Measurements from ENCODE around the gene MGAT5. TPM values are rescaled to one million over a fixed set of nuclear protein-coding genes. Genes with fewer than 3 reads are reported as not detected.

Gene MGAT5
- total RNA-seq, 2 donors from 2014 or later = 61.7 to 63.2 TPM

DNA sequence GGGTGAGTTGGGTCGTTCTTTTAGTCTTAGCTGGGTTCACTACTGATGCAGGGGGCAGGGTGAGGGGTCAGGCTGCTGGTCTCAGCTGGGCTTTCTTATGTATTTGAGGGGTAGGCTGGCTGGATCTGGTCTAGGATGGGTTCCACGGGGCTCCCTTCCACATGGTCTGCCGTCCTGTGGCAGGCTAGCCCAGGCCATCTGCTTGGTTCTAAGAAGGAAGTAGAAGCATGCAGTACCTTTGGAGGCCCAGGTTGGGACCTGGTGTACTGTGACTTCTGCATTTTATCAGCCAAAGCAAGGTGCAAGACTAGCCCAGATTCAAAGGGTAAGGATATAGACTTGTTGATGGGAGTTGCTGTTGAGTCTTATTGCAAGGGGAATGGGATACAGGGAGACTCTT, 35.5 kb upstream of the MGAT5 start:
- Histone ChIP-seq H3K27ac (no peak overlapping the region), H3K36me3 (no peaks in the 10 kb centered on the region), H3K27me3 (no peaks in the 10 kb centered on the region), H3K9ac (ENCODE audit: low read depth in 2 of 2, low read length in 2 of 2) (no peak overlapping the region), H3K9me3 (no peaks in the 10 kb centered on the region), H3K4me3 (no peak overlapping the region), H3K4me1 (peaks cover 7% of the 10 kb centered on the region)
- intact Hi-C loops (cut with DNase I) = no loop called here
- TF ChIP-seq, protein P1, sequence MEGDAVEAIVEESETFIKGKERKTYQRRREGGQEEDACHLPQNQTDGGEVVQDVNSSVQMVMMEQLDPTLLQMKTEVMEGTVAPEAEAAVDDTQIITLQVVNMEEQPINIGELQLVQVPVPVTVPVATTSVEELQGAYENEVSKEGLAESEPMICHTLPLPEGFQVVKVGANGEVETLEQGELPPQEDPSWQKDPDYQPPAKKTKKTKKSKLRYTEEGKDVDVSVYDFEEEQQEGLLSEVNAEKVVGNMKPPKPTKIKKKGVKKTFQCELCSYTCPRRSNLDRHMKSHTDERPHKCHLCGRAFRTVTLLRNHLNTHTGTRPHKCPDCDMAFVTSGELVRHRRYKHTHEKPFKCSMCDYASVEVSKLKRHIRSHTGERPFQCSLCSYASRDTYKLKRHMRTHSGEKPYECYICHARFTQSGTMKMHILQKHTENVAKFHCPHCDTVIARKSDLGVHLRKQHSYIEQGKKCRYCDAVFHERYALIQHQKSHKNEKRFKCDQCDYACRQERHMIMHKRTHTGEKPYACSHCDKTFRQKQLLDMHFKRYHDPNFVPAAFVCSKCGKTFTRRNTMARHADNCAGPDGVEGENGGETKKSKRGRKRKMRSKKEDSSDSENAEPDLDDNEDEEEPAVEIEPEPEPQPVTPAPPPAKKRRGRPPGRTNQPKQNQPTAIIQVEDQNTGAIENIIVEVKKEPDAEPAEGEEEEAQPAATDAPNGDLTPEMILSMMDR (IDR thresholded peaks at IDR 0.05) = no peak
- no peak for DNase-seq

DNA sequence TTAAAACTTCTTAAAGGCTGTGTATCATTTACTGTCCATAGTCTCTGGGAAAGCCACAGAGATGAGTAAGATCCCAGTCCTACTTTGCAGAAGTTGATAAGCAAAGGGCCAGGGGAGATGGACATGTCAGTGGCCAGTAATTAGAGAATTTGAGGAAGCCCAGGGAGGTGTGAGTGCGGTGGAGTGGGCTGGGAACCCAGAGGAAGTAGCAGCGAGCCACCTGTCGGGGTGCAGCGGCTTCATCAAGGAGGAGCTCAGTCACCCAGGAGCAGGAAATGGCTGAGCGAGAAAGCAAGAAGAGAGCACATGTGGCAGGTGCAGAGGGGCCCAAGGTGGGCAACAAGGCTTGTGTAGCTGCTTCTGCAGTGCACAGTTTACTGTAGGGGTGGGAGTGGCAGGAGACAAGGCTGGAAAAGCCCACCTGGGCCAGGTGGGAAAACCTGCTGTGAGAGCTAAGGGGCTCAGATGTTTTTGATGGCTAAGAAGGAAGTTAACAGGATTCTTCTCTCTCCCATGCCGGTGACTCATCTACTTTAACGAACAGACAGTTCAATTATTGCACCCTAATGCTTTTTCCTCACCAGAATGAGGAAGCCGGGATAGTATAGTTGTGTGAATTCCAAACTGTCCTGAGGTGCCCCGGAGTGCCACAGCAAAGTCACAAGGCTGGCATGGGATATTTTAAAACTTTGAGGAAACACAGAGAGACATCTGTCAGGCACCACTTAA, 34.8 kb upstream of the MGAT5 start:
- intact Hi-C loops (cut with DNase I) = no loop called here
- peak; percentile 35 for DNase-seq
- Histone ChIP-seq H3K4me1 (peaks cover 7% of the 10 kb centered on the region), H3K9ac (ENCODE audit: low read depth in 2 of 2, low read length in 2 of 2) (no peak overlapping the region), H3K27me3 (no peaks in the 10 kb centered on the region), H3K4me3 (no peak overlapping the region), H3K27ac (peak overlapping the region; percentile 1), H3K36me3 (no peaks in the 10 kb centered on the region), H3K9me3 (no peaks in the 10 kb centered on the region)
- TF ChIP-seq, protein P1 (IDR thresholded peaks at IDR 0.05) = no peak

DNA sequence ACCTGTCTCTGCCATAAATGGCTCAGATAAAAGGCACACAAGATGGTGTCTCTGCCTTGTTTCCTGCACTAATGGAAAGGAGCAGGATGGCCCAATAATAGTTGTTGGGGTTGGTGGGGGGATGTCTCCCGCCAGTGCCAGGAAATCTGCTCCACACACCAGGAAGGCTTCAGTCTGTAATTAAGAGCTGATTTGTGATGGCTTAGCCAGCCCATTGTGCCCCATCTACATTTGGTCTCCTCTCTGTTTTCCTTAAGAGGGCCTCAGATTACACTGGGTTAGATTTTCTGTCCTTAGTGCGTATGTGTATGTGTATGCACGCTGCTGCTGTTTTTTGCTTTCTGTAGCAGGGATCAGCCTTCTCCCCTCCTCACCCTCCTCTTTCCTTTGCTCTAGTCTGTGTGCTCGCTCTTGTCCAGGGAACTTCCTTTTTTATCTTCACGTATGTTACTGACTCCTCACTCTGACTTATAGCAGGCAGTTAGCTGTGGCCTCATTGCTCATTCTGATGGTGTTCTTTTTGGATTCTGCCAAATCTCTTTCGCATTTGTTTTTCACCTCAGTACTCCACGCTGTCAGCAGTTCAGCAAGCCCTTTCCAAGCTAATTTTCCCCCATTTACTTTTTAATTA, 33.4 kb upstream of the MGAT5 start:
- no peak overlapping the region for H3K27ac ChIP-seq
- peaks cover 7% of the 10 kb centered on the region for H3K4me1 ChIP-seq

DNA sequence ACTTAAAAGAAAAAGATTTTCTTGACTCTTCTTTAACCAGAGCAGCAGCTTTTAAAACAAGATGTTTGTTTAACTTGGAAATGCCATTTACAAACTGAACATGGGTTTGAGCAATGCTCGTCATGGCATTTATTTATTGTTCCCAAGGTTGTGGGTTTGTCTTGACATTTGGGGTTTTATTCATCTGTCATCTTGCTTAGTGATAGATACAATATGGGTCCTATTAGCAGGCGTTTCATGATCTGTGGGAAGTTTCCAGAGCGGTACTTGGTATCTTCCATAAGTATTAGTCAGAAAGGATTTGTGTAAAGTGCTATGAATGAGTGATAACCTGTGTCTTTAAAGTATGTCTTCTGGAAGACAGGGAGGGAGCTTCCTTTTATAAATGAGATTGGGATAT, 29.9 kb upstream of the MGAT5 start:
- no peak overlapping the region for H3K27ac ChIP-seq
- H3K4me1 ChIP-seq = peaks cover 7% of the 10 kb centered on the region
- H3K4me3 ChIP-seq = no peak overlapping the region
- TF ChIP-seq, protein P1 (IDR thresholded peaks at IDR 0.05) = no peak
- DNase-seq = no peak
- intact Hi-C loops (cut with DNase I) = no loop called here
- no peak overlapping the region for H3K9ac ChIP-seq (ENCODE audit: low read depth in 2 of 2, low read length in 2 of 2)
- H3K27me3 ChIP-seq = no peaks in the 10 kb centered on the region
- H3K36me3 ChIP-seq = no peaks in the 10 kb centered on the region
- no peaks in the 10 kb centered on the region for H3K9me3 ChIP-seq

More for the DNA sequence above, 33.4 kb upstream of the MGAT5 start:
- no peak overlapping the region for H3K9ac ChIP-seq (ENCODE audit: low read depth in 2 of 2, low read length in 2 of 2)
- DNase-seq = no peak
- no peak overlapping the region for H3K4me3 ChIP-seq
- no peaks in the 10 kb centered on the region for H3K9me3 ChIP-seq
- TF ChIP-seq, protein P1 (IDR thresholded peaks at IDR 0.05) = no peak
- no peaks in the 10 kb centered on the region for H3K36me3 ChIP-seq
- H3K27me3 ChIP-seq = no peaks in the 10 kb centered on the region
- intact Hi-C loops (cut with DNase I) = no loop called here

DNA sequence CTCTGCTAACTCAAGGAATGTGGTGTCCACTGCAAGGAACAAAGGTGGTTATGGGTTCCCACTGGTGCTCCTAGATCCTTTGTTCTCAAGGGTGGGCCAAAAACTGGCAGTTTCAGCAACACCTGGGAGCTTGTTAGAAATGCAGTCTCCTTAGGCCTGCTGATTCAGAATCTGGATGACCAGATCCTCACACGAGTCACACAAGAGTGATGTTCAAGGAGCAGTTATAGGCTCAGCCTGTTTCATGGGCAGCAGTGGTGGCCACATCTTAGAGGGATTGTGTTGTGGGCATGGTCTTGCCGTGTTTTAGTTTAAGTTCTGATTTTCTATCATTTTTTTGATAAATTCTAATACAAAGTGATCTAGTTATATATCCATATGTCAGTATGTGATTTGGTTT, 28.7 kb upstream of the MGAT5 start:
- no peaks in the 10 kb centered on the region for H3K9me3 ChIP-seq
- H3K36me3 ChIP-seq = no peaks in the 10 kb centered on the region
- DNase-seq = no peak
- TF ChIP-seq, protein P1 (IDR thresholded peaks at IDR 0.05) = no peak
- H3K4me1 ChIP-seq = no peaks in the 10 kb centered on the region
- H3K4me3 ChIP-seq = no peak overlapping the region
- no peaks in the 10 kb centered on the region for H3K27me3 ChIP-seq
- no peak overlapping the region for H3K9ac ChIP-seq (ENCODE audit: low read depth in 2 of 2, low read length in 2 of 2)
- intact Hi-C loops (cut with DNase I) = no loop called here
- no peak overlapping the region for H3K27ac ChIP-seq
